ENCODE results near the gene NTN5.
A peak's percentile ranks its signal among the peaks of the same experiment; 100 is the strongest.
"Not testable (repeated sequence)": the region's sequence is repeated elsewhere in the genome, so short reads cannot be mapped to it uniquely, and the experiment has no call there.

NTN5 gene, protein sequence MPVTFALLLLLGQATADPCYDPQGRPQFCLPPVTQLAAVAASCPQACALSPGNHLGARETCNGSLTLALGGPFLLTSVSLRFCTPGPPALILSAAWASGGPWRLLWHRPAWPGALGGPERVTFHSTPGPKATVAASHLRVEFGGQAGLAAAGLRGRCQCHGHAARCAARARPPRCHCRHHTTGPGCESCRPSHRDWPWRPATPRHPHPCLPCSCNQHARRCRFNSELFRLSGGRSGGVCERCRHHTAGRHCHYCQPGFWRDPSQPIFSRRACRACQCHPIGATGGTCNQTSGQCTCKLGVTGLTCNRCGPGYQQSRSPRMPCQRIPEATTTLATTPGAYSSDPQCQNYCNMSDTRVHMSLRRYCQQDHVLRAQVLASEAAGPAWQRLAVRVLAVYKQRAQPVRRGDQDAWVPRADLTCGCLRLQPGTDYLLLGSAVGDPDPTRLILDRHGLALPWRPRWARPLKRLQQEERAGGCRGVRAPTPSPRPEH

DNA sequence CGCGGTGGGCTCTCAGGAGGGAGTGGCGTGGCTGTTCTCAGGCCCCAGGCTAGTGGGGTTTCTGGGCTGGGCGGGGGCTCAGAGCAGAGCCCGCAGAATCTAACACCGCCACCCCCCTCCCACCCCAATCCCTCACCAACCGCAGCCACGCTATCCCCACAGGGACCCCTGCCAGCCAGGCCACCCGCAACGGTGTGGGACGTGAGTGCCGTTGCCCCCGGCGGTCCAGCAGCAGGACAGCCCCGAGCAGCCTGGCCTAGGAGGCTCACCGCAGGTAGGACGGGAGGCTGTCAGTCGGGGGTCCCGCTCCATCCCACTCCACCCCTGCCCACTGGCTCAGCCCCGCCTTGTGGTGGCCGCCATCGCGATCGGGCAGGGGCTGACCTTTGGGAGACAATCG is at the start of gene NTN5:
NTN5 (minus strand) TSS at position 24 of the 400 bp plus-strand sequence. CDS start 2,031 bp downstream, outside the sequence.
- DNase-seq (ENCODE audit: low spot score in 2 of 2) (no peak), ATAC-seq (replicated peaks; ENCODE audit: extremely low read depth, poor library complexity, severe bottlenecking) (no peak)
- Mint-ChIP-seq H3K9me3 (peaks cover 7% of the 10 kb centered on the region), H3K4me1 (peaks cover 8% of the 10 kb centered on the region), H3K36me3 (ENCODE audit: insufficient read depth) (peaks cover 6% of the 10 kb centered on the region), H3K4me3 (no peak within 1 kb of the TSS), H3K27me3 (no peaks in the 10 kb centered on the region), H3K27ac (ENCODE audit: low read depth) (no peak within 1 kb of the TSS)

DNA sequence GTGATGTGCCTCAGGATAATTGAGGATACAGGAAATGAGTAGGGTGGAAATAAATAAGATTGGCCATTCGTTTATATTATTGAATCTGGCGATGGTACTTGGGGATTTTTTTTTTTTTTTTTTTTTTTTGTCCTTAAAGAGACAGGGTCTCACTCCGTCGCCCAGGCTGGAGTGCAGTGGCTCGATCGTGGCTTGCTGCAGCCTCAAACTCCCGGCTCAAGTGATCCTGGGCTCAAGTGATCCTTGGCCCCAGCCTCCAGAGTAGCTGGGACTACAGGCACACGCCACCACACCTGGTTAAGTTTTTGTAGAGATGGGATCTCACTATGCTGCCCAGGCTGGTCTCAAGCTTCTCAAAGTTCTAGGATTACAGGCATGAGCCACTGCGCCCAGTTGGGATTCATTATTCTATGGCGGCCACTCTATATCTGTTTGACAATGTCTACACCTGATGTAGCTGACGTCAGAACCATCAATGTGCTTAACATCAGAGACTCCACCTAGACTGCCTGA is 49.4 kb upstream of the NTN5 start:
- H3K27ac Mint-ChIP-seq (ENCODE audit: low read depth), result no peak overlapping the region
- no peaks in the 10 kb centered on the region for H3K27me3 Mint-ChIP-seq
- H3K9me3 Mint-ChIP-seq, result peaks cover 17% of the 10 kb centered on the region
- H3K4me3 Mint-ChIP-seq, result no peak overlapping the region
- ATAC-seq (replicated peaks; ENCODE audit: extremely low read depth, poor library complexity, severe bottlenecking), result no peak
- DNase-seq (ENCODE audit: low spot score in 2 of 2), result no peak
- peaks cover 2% of the 10 kb centered on the region for H3K36me3 Mint-ChIP-seq (ENCODE audit: insufficient read depth)
- peaks cover 32% of the 10 kb centered on the region for H3K4me1 Mint-ChIP-seq

DNA sequence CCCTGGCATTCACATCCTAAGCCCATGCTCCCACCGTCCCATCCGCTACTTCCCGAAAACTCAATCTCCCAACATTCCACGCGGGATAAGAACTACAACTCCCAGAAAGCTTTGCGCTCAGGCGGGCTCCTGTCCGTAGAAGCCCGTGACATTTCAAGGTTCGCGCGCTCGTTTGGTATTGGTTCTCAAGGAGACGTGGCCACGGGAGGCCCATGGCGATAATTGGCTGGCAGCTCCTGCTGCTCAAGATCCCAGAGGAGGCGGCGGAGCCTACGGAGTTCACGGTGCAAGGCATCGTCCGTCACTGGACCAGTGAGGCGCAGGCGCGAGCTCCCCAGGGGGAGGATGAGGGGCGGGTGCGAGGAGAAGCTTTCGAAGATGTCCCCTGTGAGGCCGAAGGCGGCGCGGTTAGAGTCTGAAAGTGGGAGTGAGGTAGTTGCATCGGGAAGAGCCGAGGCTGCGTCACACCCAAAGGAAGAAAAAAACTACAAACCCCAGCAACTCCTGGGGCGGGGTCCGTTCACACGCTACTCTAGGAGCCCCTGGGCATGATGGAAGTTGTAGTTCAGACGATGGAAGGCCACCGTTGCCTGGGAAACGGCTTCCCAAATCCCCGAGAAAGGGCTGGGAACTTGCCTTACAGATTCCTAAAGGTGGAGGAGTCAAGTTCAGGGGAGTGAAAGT is 47.9 kb upstream of the NTN5 start:
- Mint-ChIP-seq H3K27ac (ENCODE audit: low read depth) (peak overlapping the region; percentile 93), H3K9me3 (peaks cover 10% of the 10 kb centered on the region), H3K4me3 (peak overlapping the region; percentile 93), H3K4me1 (peaks cover 22% of the 10 kb centered on the region), H3K36me3 (ENCODE audit: insufficient read depth) (peaks cover 2% of the 10 kb centered on the region), H3K27me3 (no peaks in the 10 kb centered on the region)
- DNase-seq (ENCODE audit: low spot score in 2 of 2) (peak; percentile 75 to 85), ATAC-seq (replicated peaks; ENCODE audit: extremely low read depth, poor library complexity, severe bottlenecking) (peak; percentile 88)

DNA sequence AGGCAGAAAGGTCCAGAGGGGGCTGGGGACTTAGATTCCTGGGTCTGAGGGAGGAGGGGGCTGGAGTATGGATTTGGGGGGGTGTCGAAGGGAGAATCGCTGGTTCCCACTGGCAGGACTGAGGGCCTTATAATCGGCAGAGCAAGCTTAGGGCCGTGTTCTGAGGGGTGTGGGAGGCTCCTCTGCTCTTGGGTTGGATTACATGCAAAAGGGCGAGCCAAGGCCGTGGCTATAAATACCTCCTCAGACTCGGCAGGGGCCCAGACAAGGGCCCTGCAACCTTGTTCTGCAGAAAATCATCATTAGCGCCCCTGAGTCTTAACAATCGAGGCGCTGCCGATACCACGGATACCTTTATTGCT is 47.4 kb upstream of the NTN5 start:
- peaks cover 18% of the 10 kb centered on the region for H3K4me1 Mint-ChIP-seq
- H3K4me3 Mint-ChIP-seq, result peak overlapping the region; percentile 93
- ATAC-seq (replicated peaks; ENCODE audit: extremely low read depth, poor library complexity, severe bottlenecking) (peak; percentile 1), DNase-seq (ENCODE audit: low spot score in 2 of 2) (no peak)
- peaks cover 2% of the 10 kb centered on the region for H3K36me3 Mint-ChIP-seq (ENCODE audit: insufficient read depth)
- no peaks in the 10 kb centered on the region for H3K27me3 Mint-ChIP-seq
- H3K27ac Mint-ChIP-seq (ENCODE audit: low read depth), result peak overlapping the region; percentile 93
- peaks cover 6% of the 10 kb centered on the region for H3K9me3 Mint-ChIP-seq

DNA sequence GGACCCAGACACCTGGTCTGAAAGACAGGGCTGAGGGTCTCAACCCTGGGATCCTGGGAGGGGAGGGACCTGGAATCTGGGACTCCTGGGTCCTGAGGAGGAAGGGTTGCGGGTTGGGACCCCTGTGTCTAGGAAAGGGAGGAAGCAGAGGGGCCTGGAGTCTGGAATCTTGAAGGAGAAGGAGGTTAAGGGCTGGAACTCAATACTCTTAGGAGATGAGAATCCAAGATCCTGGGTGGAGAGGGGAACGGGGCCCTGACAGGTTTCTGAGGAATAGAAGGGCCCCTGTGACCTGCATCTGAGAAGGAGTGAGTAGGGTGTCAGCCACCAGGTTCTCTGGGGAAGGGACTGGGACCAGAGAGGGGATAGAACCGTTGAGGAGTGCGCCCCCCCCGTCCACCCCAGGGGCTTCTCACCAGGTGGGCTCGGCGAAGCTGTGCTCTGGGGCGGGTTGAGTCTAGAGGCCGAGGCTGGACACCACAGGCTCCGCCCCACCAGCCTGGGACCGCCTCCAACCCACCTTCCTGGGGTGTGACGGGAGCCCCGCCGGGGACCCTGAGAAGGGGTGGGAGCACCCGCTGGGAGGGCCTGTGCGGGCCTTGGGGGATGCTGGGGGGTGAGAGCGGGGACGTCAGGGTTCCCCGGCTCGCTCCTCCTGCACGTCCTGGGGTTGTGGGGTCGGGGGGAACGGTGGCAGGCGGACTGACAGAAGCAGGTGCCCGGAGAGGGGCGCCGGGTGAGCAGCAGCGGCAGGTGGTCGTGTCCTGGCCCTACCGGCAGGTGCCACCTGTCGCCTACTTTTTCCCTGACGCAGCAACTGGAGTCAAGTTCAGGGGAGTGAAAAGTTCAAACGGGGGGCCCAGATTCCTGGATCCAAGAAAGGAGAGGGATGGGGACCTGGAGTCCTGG is 46.7 kb upstream of the NTN5 start, which contains the start of gene MAMSTR:
MAMSTR (minus strand) TSS at position 463 of the 909 bp plus-strand sequence. CDS start 694 bp downstream, outside the sequence.
- Mint-ChIP-seq H3K4me3 (peak within 1 kb of the TSS; percentile 93), H3K27ac (ENCODE audit: low read depth) (peak within 1 kb of the TSS; percentile 93), H3K27me3 (no peaks in the 10 kb centered on the region), H3K4me1 (peaks cover 18% of the 10 kb centered on the region), H3K36me3 (ENCODE audit: insufficient read depth) (peaks cover 2% of the 10 kb centered on the region), H3K9me3 (no peaks in the 10 kb centered on the region)
- no peak for DNase-seq (ENCODE audit: low spot score in 2 of 2)
- no peak for ATAC-seq (replicated peaks; ENCODE audit: extremely low read depth, poor library complexity, severe bottlenecking)

DNA sequence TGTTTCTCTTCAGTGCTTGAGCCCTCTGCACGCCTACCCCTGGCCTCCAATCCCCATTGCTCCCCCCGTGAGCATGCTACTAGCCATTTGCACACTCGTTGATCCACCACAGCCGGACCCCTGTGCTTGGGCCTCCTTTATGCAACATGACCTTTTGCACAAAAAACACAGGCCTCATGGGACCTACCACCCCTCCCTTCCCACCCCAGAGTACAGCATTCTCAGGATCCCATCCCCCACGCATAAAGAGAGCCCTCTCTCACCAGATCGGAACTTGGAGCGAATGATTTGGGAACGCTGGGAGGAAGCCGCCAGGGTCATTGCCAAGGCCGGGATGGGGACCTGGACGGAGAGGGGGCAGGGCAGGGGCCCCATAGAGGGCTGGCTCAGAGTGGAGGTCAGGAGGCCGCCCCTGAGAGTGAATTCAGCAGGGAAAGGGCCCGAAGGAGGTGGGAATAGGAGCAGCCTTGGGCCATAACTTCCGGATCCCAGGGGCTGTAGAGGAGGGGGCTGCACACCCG is 46.0 kb upstream of the NTN5 start:
- H3K4me1 Mint-ChIP-seq, result peaks cover 25% of the 10 kb centered on the region
- no peaks in the 10 kb centered on the region for H3K27me3 Mint-ChIP-seq
- H3K36me3 Mint-ChIP-seq (ENCODE audit: insufficient read depth), result peaks cover 2% of the 10 kb centered on the region
- no peaks in the 10 kb centered on the region for H3K9me3 Mint-ChIP-seq
- ATAC-seq (replicated peaks; ENCODE audit: extremely low read depth, poor library complexity, severe bottlenecking) (no peak), DNase-seq (ENCODE audit: low spot score in 2 of 2) (no peak)
- no peak overlapping the region for H3K4me3 Mint-ChIP-seq
- peak overlapping the region; percentile 53 for H3K27ac Mint-ChIP-seq (ENCODE audit: low read depth)

DNA sequence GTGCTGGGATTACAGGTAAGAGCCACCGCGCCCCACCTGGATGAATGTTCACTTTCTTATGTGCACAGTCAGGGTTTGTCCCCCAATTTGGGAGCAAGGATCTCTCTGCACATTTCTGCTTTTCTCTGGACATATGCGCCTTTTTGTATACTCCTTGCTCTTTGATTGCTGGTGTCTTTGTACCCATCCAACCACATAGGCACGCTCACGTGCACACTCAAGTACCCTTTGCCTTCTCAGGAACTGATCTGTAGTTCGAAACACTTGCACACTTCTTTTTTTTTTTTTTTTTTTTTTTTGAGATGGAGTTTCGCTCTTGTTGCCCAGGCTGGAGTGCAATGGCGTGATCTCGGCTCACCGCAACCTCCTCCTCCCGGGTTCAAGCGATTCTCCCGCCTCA is 45.3 kb upstream of the NTN5 start:
- peaks cover 28% of the 10 kb centered on the region for H3K4me1 Mint-ChIP-seq
- H3K4me3 Mint-ChIP-seq; DNase-seq (ENCODE audit: low spot score in 2 of 2); H3K27ac Mint-ChIP-seq (ENCODE audit: low read depth); ATAC-seq (replicated peaks; ENCODE audit: extremely low read depth, poor library complexity, severe bottlenecking); H3K27me3 Mint-ChIP-seq; H3K36me3 Mint-ChIP-seq (ENCODE audit: insufficient read depth); H3K9me3 Mint-ChIP-seq: not testable (repeated sequence)

DNA sequence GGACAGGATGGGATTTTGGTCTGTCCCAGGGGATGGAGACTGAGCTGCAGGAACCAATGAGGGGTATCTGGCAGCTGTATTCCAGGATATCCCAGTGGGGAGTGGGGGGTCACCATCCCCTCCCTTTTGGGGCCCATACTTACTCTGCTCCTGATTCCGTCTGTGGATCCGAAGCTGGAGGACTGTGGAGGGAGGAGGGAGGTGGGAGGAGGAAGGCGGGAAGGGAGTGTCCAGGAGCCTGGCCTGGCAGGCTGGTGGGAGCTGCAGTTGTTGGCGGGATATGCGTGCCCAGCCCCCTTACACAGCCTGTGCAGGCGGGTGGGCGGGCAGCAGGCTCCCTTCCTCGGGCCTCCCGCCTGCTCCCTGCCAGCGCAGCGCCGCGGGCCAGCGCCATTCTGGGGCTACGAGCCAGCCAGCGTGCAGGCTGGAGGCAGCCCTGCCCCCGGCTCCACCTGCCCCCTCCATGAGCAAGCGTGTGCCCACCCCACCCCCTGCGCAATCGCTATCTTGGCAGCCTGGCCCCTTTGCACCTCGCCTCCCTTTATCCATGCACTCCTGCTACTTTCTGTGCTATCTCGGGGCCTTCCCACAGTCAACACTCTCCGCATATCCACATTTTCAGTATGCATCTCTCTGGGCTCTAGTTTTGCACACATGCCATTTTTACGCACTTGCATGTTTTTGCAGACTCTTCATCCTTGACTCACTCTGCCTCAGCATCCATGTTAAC is 43.9 kb upstream of the NTN5 start:
- H3K27me3 Mint-ChIP-seq, result no peaks in the 10 kb centered on the region
- H3K4me3 Mint-ChIP-seq, result peak overlapping the region; percentile 11
- no peak overlapping the region for H3K27ac Mint-ChIP-seq (ENCODE audit: low read depth)
- DNase-seq (ENCODE audit: low spot score in 2 of 2), result no peak
- peaks cover 34% of the 10 kb centered on the region for H3K4me1 Mint-ChIP-seq
- H3K36me3 Mint-ChIP-seq (ENCODE audit: insufficient read depth), result peaks cover 5% of the 10 kb centered on the region
- no peaks in the 10 kb centered on the region for H3K9me3 Mint-ChIP-seq
- no peak for ATAC-seq (replicated peaks; ENCODE audit: extremely low read depth, poor library complexity, severe bottlenecking)

DNA sequence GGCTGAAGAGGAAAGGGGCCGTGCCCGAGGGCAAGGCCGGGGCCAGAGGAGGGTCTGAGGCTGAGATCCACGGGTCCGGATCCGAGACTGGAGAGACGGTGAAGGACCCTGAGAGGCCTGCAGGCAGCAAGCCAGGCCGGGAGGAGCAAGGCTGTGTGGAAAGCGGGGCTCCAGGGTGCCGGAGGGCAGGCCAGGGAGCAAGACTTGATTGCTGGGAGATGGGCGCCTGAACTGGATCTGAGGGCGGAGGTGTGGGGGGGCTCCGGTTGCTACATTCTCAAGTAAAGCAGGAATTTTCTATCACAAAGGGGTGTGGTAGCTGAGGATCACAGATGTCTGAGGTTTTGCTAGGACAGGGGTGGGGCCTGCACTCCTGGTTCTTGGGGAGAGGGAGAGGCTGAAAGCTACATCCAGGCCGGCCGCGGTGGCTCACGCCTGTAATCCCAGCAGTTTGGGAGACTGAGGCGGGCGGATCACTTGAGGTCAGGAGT is 42.9 kb upstream of the NTN5 start:
- no peak for DNase-seq (ENCODE audit: low spot score in 2 of 2)
- Mint-ChIP-seq H3K27ac (ENCODE audit: low read depth) (no peak overlapping the region), H3K36me3 (ENCODE audit: insufficient read depth) (peaks cover 3% of the 10 kb centered on the region), H3K4me3 (no peak overlapping the region), H3K27me3 (no peaks in the 10 kb centered on the region), H3K4me1 (peaks cover 29% of the 10 kb centered on the region), H3K9me3 (no peaks in the 10 kb centered on the region)
- ATAC-seq (replicated peaks; ENCODE audit: extremely low read depth, poor library complexity, severe bottlenecking), result no peak

DNA sequence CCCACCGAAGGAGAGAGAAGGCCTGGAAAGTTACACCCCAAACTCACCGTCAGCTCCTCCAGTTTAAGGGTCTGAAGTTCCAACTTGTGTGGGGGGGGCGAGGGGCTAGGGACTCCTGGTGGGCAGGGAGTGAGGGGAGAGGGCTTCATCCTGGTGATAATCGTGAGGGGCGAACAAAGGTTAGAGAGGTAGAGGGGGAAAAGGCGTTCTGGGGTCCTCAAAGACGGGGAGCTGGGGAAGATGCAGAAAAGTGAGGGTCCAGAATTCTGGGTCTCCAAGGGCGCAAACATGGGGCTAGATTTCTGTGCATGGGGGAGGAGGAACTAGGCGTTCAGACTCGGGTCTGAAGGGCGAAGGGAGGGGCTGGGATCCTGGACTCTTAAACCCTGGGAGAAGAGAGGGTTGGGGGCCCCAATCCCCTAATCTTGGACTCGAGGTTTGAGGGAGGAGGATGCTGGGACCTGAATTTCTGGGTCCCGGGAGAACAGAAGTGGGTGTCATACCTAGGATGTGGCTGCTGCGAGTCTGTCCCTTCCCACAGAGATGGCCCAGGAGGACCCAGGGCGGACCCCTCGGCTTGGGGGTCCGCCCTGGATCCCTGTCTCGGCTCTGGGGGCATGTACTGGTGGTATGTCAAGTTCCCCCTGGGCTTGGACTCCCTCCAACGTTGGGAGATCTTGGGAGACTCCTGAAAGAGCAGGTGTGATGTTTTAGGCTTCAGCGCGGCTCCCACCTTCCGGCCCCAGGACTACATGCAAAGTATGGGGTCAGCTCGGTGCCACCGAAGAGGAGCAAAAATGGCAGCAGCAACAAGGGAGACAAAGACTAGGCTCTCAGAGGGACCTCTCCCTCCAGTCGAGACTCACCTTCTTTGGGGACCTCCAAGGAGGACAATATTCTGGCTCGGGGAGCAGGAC is 42.2 kb upstream of the NTN5 start:
- Mint-ChIP-seq H3K4me1 (peaks cover 24% of the 10 kb centered on the region), H3K27ac (ENCODE audit: low read depth) (peak overlapping the region; percentile 5), H3K27me3 (no peaks in the 10 kb centered on the region), H3K9me3 (no peaks in the 10 kb centered on the region), H3K4me3 (peak overlapping the region; percentile 77), H3K36me3 (ENCODE audit: insufficient read depth) (peaks cover 3% of the 10 kb centered on the region)
- DNase-seq (ENCODE audit: low spot score in 2 of 2), result no peak
- no peak for ATAC-seq (replicated peaks; ENCODE audit: extremely low read depth, poor library complexity, severe bottlenecking)

Measured in central memory CD8-positive, alpha-beta T cell (primary cell).